Measurements from ENCODE around the gene CHD9. TPM values are rescaled to one million over a fixed set of nuclear protein-coding genes. Genes with fewer than 3 reads are reported as not detected.
"Not testable (repeated sequence)": the region's sequence is repeated elsewhere in the genome, so short reads cannot be mapped to it uniquely, and the experiment has no call there.

The CHD9 gene
- total RNA-seq, 1 donor from 2014 or later, result 86.0 TPM

DNA sequence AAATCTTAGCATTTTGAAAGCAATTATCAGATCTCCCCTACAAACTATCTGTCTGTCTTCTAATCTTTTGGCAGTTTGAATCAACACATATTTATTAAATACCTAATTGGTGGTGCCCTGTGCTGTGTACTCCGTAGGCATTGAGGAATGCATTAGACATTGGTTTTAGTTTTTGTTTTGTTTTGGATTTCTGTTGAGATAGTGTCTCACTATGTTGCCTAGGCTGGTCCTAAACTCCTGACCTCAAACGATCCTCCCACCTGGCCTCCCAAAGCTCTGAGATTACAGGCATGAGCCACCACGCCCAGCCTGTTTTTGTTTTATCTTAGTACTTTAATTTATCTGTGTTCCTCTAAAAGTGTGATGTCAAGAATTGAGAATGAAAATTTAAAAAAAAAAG, 254.7 kb downstream of the CHD9 start:
- Mint-ChIP-seq H3K4me1 (no peaks in the 10 kb centered on the region), H3K27me3 (ENCODE audit: insufficient read depth, low read depth) (no peaks in the 10 kb centered on the region), H3K27ac (no peak overlapping the region), H3K4me3 (no peak overlapping the region), H3K9me3 (no peaks in the 10 kb centered on the region), H3K36me3 (peaks cover 40% of the 10 kb centered on the region)
- H3K4me3 ChIP-seq, result no peak overlapping the region
- H3K9ac ChIP-seq, result no peak overlapping the region
- no peak for DNase-seq (ENCODE audit: low spot score)
- H3K4me1 ChIP-seq, result no peaks in the 10 kb centered on the region
- TF ChIP-seq EZH2phosphoT487 (IDR thresholded peaks at IDR 0.05), result no peak
- no peak for TF ChIP-seq CTCF (IDR thresholded peaks at IDR 0.05)
- no peak for TF ChIP-seq EZH2 (IDR thresholded peaks at IDR 0.05)
- no peaks in the 10 kb centered on the region for H4K20me1 ChIP-seq (ENCODE audit: low read depth)
- H3K36me3 ChIP-seq, result peaks cover 49% of the 10 kb centered on the region
- H3K9me3 ChIP-seq (ENCODE audit: low read depth), result no peaks in the 10 kb centered on the region
- no peak overlapping the region for H2AFZ ChIP-seq (replicated peaks)
- no peaks in the 10 kb centered on the region for H3K79me2 ChIP-seq (ENCODE audit: low read depth)
- H3K27me3 ChIP-seq, result no peaks in the 10 kb centered on the region
- no peak overlapping the region for H3K27ac ChIP-seq
- no peak overlapping the region for H3K4me2 ChIP-seq
- no peaks in the 10 kb centered on the region for H3F3A ChIP-seq (ENCODE audit: low read depth)

DNA sequence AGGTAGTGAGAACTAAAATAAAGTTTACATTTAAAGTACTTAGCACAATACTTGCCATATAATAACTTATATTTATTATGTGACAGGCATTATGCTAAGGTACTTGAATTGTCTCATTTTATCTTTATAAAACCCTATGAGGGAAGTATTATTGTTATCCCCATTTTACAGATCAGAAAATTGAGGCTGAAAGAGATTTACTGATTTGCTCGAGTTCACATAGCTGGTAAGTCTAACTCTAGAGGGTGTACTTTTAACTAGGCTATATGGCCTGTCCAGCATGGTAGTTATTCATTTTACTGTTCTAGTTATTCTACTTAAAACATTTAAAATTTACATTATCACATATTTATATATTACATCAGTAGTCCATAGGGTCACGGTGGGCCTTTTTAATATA, 266.2 kb downstream of the CHD9 start:
- no peaks in the 10 kb centered on the region for H3K9me3 ChIP-seq (ENCODE audit: low read depth)
- H3K4me1 ChIP-seq, result no peaks in the 10 kb centered on the region
- no peak overlapping the region for H2AFZ ChIP-seq (replicated peaks)
- DNase-seq (ENCODE audit: low spot score), result no peak
- Mint-ChIP-seq H3K27ac (no peak overlapping the region), H3K4me1 (no peaks in the 10 kb centered on the region), H3K36me3 (peaks cover 29% of the 10 kb centered on the region), H3K27me3 (ENCODE audit: insufficient read depth, low read depth) (no peaks in the 10 kb centered on the region), H3K9me3 (no peaks in the 10 kb centered on the region), H3K4me3 (no peak overlapping the region)
- H4K20me1 ChIP-seq (ENCODE audit: low read depth), result no peaks in the 10 kb centered on the region
- H3K4me2 ChIP-seq, result no peak overlapping the region
- no peak overlapping the region for H3K27ac ChIP-seq
- TF ChIP-seq CTCF (IDR thresholded peaks at IDR 0.05), result no peak
- no peak for TF ChIP-seq EZH2 (IDR thresholded peaks at IDR 0.05)
- TF ChIP-seq EZH2phosphoT487 (IDR thresholded peaks at IDR 0.05), result no peak
- H3F3A ChIP-seq (ENCODE audit: low read depth), result no peaks in the 10 kb centered on the region
- no peaks in the 10 kb centered on the region for H3K79me2 ChIP-seq (ENCODE audit: low read depth)
- no peaks in the 10 kb centered on the region for H3K27me3 ChIP-seq
- H3K9ac ChIP-seq, result no peak overlapping the region
- no peak overlapping the region for H3K4me3 ChIP-seq
- H3K36me3 ChIP-seq, result peaks cover 43% of the 10 kb centered on the region

DNA sequence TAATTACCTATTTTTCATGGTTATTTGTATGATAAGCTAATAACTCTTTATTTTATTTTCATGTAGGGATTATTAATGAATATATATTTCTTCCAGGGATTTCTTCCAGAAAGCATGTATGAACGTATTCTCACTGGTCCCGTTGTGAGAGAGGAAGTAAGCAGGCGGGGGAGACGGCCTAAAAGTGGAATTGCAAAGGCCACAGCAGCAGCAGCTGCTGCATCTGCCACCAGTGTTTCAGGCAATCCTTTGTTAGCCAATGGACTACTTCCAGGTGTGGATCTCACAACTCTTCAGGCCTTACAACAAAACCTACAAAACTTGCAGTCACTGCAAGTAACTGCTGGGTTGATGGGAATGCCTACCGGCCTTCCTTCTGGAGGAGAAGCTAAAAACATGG, 269.1 kb downstream of the CHD9 start:
- no peak overlapping the region for H3K4me3 ChIP-seq
- H3F3A ChIP-seq (ENCODE audit: low read depth), result peaks cover 20% of the 10 kb centered on the region
- H3K9me3 Mint-ChIP-seq, result no peaks in the 10 kb centered on the region
- no peaks in the 10 kb centered on the region for H3K27me3 ChIP-seq
- H3K36me3 ChIP-seq, result peaks cover 41% of the 10 kb centered on the region
- no peak overlapping the region for H3K27ac Mint-ChIP-seq
- H3K27me3 Mint-ChIP-seq (ENCODE audit: insufficient read depth, low read depth), result no peaks in the 10 kb centered on the region
- no peaks in the 10 kb centered on the region for H3K4me1 ChIP-seq
- H3K36me3 Mint-ChIP-seq, result peaks cover 14% of the 10 kb centered on the region
- H3K4me1 Mint-ChIP-seq, result no peaks in the 10 kb centered on the region
- H3K9ac ChIP-seq, result no peak overlapping the region
- TF ChIP-seq EZH2 (IDR thresholded peaks at IDR 0.05), result no peak
- no peak for TF ChIP-seq CTCF (IDR thresholded peaks at IDR 0.05)
- no peak for TF ChIP-seq EZH2phosphoT487 (IDR thresholded peaks at IDR 0.05)
- H3K4me2 ChIP-seq, result no peak overlapping the region
- H3K9me3 ChIP-seq (ENCODE audit: low read depth), result no peaks in the 10 kb centered on the region
- DNase-seq (ENCODE audit: low spot score), result no peak
- no peak overlapping the region for H3K4me3 Mint-ChIP-seq
- H3K27ac ChIP-seq, result no peak overlapping the region
- H4K20me1 ChIP-seq (ENCODE audit: low read depth), result no peaks in the 10 kb centered on the region
- no peak overlapping the region for H2AFZ ChIP-seq (replicated peaks)
- H3K79me2 ChIP-seq (ENCODE audit: low read depth), result no peaks in the 10 kb centered on the region

GRCh38 chr16:53330991-53331390, 276.2 kb downstream of the CHD9 start:
- H4K20me1 ChIP-seq (ENCODE audit: low read depth); H3K36me3 ChIP-seq; H3K27me3 Mint-ChIP-seq (ENCODE audit: insufficient read depth, low read depth); H3K9me3 Mint-ChIP-seq; H3K27ac Mint-ChIP-seq; H3K27ac ChIP-seq; H3K9ac ChIP-seq; H2AFZ ChIP-seq (replicated peaks); DNase-seq (ENCODE audit: low spot score); H3K4me1 ChIP-seq; H3K4me3 Mint-ChIP-seq; H3K79me2 ChIP-seq (ENCODE audit: low read depth); H3K27me3 ChIP-seq; H3K4me3 ChIP-seq; H3K4me2 ChIP-seq; H3K4me1 Mint-ChIP-seq; H3K9me3 ChIP-seq (ENCODE audit: low read depth); H3K36me3 Mint-ChIP-seq: not testable (repeated sequence)
- H3F3A ChIP-seq (ENCODE audit: low read depth), result peaks cover 21% of the 10 kb centered on the region
